Transverse colon (tissue), 3 donors: ENCODE data around the gene ACR.

ENCODE experiments used
- POLR2A ChIP-seq: fragments of 450-650 bp; IDR thresholded peaks from one replicate; pipeline ENCODE4 v1.6.1; 2016; ENCODE audit warnings: antibody characterized with exemption, mild to moderate bottlenecking, moderate library complexity
- TF ChIP-seq, protein P1 (sequence below), 5 experiments: fragments of 200-600 bp in 3 of 5; fragments of 450-650 bp in 2 of 5; sonication (generic) in 3 of 5; IDR thresholded peaks; 1 replicate in 2 of 5; 2 replicates in 3 of 5; pipeline ENCODE4 v1.5.1; 2016 to 2017; ENCODE audit warnings: antibody characterized with exemption in 5 of 5, inconsistent platforms in 3 of 5, mild to moderate bottlenecking in 2 of 5, moderate library complexity in 1 of 5

DNA sequence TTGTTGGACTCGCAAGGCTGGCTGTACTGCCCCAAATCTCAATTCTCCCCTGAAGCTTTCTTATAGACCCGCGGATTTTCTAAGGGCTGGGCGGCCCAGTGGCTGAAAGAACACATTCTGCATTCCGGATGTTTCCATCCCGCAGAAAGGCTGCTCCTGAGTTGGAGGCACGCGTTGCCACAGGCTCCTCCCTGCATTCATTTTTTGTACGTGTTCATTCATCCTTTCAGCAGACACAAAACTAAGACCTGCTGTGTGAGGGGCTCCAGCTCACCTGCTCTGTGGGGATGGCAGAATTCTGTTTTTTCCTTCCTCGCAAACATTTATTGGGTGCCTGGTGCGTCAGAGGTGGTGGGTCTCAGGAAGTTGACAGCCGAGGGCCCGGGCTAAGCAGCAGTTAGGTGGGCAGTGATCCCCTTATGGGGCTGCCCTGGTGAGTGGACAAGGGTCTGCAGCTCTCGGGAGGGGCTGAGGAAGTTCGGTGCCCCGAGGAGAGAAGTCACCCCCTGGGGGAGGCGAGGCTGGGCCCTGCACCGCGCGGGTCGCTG, 41.7 kb upstream of the ACR start:
- TF ChIP-seq, protein P1, sequence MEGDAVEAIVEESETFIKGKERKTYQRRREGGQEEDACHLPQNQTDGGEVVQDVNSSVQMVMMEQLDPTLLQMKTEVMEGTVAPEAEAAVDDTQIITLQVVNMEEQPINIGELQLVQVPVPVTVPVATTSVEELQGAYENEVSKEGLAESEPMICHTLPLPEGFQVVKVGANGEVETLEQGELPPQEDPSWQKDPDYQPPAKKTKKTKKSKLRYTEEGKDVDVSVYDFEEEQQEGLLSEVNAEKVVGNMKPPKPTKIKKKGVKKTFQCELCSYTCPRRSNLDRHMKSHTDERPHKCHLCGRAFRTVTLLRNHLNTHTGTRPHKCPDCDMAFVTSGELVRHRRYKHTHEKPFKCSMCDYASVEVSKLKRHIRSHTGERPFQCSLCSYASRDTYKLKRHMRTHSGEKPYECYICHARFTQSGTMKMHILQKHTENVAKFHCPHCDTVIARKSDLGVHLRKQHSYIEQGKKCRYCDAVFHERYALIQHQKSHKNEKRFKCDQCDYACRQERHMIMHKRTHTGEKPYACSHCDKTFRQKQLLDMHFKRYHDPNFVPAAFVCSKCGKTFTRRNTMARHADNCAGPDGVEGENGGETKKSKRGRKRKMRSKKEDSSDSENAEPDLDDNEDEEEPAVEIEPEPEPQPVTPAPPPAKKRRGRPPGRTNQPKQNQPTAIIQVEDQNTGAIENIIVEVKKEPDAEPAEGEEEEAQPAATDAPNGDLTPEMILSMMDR (IDR thresholded peaks at IDR 0.05): no peak
- no peak for TF ChIP-seq POLR2A
